GM19452 (cell line): Measurements from ENCODE around the gene CDK9.

Experiments used
- ATAC-seq: cut with Tn5 transposase; IDR thresholded peaks from one replicate; pipeline ENCODE4 v1.9.1; 2021; ENCODE audit not compliant: unreplicated experiment

The CDK9 gene

DNA sequence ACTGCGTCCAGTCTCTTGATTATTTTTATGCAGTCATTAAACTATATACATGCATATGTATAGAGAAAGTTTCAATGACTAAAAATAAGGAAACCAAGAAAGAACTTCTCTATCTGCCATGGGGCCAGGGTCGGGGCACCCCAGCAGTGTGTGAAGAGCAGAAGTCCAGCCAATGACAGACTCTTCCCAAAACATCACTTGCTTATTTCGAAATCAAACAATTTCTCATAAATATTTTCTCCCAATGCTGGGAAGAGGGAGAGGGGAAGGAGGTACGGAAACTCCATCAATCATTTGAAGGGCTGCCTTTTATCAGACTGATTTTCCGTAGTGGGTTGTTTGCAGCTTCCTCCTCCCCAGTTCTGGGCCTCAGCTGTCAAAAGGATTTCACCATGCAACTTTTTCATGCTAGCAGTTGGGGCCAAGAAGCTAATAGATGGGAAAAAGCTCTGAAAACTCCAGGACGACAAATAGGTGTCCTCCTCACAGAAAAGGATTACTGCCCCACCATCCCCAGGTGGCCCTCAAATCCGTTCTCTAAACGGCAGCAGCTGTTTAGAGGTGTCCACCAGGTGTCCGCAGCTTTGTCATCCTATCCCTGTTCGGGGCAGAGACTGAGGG, 16.2 kb downstream of the CDK9 start:
- ATAC-seq = no peak

DNA sequence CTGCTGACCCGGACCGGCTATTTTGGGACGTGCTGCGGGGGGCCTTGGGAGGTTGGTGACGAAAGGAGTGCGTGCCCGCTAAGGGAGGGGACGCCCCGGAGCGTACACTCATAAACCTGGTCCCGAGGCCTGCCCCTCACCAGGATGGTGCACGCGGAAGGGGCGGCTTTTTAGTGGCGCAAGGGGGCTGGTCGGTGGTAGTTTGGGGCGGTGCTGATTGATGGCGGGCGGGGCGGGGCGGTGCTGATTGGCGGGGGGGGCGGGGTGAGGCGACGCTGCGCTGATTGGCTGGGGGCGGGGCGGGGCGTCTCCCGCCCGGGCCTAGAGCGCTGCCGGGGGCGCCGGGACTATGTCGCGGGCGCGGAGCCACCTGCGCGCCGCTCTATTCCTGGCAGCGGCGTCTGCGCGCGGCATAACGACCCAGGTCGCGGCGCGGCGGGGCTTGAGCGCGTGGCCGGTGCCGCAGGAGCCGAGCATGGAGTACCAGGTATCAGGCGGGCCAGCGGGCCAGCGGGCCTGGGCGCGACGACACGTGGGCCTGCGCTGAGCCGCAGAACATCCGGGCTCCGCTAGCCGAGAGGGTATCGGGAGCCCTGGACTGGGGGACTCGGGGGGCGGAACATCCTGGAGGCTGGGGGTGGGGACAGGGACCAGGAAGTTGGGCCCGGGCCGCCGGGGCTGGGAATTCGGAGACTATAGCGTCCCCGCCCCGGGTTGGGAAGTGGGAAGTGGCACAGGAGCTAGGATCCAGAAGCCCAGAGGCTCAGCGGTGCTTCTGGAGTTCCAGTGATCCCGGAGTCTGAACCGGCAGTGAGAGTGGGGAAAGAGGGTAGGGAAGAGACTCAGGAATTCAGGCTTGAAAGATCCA, 17.0 kb downstream of the CDK9 start, which contains the start of gene FPGS:
TSS of gene FPGS (plus strand) at position 307 of the 868 bp plus-strand sequence. CDS start at position 350, 43 bp downstream.
- ATAC-seq = peak; percentile 73

DNA sequence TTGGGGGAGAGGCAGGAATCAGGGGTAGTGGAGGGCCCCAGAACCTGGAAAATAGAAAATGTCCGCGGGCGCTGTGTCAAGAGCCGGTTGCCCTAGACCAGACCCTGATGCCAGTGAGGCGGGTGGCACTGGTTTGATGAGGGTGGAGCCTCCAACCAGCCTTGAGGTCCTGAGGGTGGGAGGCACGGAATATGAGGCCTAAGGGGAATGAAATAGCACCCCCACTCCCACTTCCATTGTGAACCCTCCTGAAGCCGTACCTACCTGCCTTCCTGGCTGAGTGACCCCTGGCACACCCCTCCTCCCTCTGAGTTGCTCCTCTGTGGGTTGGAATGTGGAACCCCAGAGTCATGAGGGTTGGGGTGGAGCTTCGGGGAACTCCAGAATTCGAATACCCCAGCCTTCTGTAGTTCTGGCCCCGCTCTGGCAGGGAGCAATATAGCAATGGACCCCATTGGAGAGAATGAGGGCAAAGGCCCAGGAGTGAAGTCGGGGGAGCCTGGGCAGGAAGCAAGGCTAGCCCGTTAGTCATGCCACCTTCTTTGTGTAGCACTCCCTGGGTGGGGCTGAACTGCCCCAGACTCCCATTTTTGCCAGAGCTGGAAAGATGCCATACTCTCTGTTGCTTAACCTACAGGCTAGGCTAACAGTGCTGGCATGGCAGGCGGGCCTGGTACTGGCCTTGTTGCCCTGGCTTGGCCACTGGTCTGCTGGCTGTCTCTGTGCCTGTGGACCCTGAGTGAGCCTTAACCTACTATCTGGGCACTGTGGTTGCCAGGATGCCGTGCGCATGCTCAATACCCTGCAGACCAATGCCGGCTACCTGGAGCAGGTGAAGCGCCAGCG, 17.9 kb downstream of the CDK9 start:
- ATAC-seq = no peak

DNA sequence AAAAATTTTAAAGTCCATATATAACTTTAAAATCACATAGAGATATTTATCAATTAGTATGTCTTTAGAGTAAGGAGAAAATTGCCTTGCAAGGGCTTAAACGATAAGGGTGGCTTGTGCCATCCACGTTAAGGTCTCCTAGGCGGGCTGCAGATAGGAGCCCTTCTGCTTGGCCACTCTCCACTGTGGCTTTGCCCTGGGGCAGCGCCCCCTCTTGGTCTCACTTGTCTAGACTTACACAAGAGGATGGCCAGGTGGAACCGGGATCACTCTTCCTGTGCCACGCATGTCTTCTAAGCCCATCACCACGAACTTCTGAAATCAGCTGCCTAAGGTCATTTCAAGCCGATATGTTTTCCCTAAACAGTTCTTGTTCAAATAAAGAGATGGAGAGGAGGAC, 19.8 kb downstream of the CDK9 start:
- no peak for ATAC-seq

DNA sequence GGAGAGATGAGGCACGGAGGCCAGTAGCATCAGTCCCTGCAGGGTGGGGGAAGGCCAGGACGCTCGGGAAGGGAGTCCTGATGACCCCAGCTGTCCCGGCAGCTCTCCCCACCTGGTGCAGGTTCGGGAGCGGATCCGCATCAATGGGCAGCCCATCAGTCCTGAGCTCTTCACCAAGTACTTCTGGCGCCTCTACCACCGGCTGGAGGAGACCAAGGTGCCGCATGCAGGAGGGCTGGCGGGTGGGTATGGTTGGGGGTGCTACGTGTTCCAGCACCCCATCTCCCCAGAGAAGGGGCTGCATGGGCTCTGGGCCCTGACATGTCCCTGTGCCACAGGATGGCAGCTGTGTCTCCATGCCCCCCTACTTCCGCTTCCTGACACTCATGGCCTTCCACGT, 21.0 kb downstream of the CDK9 start:
- no peak for ATAC-seq

DNA sequence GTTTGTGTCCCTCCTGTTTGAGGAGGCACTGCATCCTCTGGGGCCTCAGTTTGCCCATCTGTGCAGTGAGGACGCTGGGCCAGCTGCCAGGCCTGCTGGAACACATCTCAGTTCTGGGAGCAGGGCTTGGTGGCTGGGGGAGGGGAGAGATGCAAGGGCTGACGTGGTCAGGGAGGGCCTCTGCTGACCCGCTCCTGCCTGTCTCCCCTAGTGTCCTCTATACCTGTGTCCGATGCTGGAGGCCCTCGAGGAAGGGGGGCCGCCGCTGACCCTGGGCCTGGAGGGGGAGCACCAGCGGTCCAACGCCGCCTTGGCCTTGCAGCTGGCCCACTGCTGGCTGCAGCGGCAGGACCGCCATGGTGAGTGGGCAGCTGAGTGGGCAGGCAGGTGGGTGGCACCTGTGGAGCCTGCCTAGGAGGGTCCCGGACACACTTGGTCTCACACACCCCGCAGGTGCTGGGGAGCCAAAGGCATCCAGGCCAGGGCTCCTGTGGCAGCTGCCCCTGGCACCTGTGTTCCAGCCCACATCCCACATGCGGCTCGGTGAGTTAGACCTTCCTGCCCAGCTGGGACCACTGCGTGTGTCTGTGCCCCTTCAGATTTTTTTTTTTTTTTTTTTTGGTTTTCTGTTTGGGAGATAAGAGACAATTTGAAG, 22.6 kb downstream of the CDK9 start:
- no peak for ATAC-seq

DNA sequence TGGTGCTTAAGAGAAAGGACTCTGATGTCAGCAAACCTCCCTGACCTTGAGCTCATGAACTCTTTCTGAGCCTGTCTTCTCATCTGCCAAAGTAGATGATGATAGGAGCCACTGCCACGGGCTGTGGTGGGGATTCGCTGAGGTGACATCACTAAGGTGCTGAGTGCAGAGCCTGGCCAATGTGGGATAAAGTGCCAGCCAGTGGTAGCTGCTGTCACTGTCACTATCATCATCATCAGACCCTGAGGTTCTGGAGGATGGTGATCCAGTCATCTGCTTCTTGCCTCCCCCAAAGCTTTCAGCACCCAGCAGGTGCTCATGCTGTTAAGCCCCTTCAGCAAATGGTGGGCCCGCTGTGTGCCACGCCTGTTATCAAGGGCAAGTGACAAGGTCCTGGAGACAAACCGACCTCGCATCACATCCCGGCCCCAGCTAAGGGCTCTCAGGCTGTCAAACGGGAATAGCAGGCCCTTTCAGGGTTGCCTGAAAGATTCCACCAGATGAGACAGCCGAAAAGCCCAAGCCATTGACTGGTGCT, 23.2 kb downstream of the CDK9 start:
- ATAC-seq = no peak

DNA sequence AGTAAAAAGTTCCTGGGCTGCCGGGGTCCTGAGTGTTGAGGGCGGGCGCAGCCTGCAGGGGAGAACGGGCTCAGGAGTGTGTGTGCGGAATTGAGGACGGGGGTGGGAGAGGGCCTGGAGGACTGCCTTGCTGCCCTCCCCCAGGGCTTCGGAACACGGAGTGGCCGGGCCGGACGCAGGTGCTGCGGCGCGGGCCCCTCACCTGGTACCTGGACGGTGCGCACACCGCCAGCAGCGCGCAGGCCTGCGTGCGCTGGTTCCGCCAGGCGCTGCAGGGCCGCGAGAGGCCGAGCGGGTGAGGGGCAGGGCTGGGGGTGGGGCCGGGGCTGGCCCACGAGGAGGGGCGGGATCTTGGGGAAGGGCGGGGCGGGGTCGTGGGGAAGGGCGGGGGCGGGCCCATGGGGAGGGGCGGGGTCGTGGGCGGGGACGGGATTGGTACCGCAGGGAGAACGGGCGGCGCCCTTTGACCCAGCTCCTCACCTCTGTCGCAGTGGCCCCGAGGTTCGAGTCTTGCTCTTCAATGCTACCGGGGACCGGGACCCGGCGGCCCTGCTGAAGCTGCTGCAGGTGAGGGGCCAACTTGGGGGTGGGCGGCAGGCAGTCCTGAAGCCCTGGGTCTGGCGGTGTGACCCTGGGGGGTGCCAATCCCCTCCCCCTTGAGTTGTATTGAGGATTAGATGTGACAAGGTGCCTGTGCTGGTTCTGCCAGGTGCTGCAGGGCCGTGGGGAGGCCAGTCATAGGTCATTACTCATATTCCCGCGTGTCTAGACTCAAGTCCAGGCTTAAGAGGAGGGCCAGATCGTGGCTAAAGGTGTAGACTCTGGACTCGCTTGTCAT, 23.9 kb downstream of the CDK9 start:
- no peak for ATAC-seq

DNA sequence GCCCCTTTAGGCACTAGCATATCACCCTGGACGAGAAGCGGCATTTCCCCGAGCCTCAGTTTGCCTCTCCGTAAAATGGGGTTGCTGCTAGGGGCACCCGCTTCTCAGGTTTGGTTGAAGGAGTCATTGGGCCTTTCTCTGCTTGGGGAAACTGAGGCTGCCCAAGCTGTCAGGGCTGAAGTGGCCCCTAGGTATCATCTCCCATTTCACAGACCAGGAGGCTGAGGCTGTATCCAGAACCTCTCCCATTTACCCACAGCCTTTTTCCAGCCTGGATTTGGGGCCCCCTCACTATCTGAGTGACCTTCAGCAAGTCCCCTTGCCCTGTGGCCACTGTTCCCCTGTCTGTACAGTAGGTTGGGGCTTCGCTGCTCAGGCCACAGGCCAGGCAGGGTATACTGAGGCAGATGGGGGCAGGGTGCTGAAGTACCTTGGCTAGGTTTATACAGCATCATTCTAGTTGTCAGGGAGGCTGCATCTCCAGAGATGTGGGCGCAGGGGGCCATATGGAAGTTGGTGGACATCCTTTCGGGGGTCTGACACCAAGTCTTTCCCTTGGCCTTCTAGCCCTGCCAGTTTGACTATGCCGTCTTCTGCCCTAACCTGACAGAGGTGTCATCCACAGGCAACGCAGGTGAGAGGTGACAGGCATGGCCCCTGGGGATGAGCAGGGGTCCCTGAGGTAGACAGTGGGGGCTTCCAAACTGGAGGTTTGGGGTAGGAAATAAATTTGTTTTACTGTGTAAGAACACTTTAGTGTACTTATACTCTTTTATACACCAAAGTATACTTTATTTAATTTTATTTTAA, 24.7 kb downstream of the CDK9 start:
- ATAC-seq = no peak

DNA sequence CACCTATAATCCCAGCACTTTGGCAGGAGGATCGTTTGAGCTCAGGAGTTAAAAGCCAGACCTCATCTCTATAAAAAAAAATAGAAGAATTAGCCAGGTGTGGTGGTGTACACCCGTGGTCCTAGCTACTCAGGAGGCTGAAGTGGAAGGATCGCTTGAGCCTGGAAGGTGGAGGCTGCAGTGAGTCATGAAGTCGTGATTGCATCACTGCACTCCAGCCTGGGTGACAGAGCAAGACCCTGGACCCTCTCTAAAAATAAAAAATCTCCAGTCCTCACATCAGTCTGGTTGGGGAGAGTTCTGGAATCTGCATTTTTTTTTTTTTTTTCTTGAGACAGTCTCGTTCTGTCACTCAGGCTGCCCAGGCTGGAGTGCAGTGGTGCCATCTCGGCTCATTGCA, 26.2 kb downstream of the CDK9 start:
- no peak for ATAC-seq

DNA sequence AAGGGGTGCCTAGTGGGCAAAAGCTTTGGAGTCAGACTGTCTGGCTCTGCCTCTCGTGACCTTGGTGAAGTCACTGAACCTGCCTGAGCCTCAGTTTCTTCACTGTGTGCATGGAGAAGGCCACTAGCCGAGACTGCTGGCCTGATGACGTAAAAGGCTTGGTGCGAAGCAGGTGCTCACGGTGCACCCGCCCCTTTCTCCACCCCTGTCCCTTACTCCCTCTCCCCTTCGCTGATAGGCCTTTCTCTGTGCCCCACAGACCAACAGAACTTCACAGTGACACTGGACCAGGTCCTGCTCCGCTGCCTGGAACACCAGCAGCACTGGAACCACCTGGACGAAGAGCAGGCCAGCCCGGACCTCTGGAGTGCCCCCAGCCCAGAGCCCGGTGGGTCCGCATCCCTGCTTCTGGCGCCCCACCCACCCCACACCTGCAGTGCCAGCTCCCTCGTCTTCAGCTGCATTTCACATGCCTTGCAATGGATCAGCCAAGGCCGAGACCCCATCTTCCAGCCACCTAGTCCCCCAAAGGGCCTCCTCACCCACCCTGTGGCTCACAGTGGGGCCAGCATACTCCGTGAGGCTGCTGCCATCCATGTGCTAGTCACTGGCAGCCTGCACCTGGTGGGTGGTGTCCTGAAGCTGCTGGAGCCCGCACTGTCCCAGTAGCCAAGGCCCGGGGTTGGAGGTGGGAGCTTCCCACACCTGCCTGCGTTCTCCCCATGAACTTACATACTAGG, 27.3 kb downstream of the CDK9 start:
- no peak for ATAC-seq

DNA sequence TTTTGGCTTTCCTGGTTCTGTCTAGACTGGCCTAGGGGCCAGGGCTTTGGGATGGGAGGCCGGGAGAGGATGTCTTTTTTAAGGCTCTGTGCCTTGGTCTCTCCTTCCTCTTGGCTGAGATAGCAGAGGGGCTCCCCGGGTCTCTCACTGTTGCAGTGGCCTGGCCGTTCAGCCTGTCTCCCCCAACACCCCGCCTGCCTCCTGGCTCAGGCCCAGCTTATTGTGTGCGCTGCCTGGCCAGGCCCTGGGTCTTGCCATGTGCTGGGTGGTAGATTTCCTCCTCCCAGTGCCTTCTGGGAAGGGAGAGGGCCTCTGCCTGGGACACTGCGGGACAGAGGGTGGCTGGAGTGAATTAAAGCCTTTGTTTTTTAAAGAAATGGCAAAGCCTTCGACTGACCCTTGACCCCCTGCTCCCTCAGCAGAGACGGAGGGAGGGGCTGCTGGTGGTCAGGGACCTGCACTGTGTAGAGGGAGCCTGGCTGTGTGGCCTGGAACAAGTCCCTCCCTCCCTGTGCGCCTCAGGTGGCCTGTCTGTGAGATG, 27.9 kb downstream of the CDK9 start:
- no peak for ATAC-seq

DNA sequence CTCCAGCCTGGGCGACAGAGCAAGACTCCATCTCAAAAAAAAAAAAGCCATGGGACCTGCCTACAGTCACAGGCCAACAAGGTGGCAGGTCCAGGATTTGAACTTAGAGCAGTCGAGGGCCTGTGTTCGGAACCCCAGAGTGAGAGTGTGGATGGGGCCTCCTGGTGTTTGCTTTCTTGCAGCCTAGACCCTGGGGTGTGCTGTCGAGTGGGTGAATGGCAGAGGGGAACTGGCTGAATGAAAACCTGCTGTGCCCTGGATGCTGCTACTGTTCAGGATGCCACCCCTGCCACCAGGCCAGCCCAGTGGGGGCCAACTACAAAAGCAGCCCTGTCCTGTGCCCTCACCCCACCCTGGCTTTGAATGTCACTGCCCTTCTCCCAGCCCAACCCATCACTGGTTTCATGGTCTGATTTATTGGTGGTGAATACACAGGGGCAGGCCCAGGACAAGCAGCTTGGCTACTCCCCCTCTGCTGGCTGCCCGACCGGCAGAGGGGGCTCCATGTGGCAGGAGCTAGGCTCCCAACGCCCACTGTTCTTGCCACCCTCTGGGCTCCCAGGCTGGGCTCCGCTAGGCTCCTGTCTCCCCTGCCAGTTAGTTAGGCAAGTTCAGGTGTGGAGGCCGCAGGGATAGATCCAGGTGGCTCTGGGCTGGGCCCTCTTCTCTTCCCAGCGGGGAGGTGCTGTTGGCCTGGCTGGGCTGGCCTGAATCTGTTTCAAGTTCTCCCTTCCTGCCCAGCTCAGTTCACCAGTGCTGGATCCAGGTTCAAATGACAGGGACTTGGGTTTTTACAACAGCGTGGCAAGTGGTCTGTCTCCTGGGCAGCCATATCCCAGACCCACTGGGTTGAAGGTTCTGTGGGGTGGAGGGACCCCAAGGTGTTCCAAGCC, 29.0 kb downstream of the CDK9 start:
- ATAC-seq = no peak

DNA sequence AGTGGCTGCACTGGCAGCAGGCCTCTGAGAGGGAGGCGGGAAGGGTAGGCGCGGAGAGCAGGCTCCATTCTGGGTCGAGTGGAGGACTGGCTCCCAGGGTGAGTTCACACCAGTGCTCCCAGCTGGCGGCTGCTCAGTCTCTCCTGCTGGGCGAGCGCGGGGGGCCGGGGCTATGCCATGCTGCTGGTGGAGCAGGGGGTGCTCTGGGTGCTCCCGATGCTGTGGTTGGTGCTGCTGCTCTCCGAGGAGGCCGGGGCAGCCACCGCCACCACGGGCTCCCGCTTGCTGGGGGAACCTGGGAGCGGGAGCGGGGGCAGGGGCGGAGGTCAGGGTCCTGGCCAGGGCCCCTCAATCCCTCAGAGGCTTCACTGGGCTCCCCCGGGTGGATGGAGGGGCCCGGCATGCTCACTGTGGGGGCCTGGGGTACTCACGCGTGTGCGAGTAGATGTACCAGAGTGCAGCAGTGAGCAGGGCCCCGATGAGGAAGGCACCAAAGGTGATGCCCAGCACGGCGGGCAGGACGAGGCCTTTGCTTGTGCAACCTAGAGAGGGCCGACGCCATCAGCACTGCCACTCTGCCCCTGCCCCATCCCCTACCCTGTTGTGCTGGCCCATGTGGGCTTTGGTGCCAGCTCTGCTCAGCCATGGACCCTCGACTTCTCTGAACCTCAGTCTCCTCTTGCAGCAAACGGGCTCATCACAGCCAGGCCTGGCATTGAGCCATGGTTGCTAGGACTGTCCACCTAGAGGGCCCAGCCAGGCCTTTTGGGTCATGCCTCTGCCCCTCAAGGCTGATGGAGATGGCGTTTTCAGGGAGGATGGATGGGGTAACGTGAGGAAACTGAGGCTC, 29.9 kb downstream of the CDK9 start:
- no peak for ATAC-seq

DNA sequence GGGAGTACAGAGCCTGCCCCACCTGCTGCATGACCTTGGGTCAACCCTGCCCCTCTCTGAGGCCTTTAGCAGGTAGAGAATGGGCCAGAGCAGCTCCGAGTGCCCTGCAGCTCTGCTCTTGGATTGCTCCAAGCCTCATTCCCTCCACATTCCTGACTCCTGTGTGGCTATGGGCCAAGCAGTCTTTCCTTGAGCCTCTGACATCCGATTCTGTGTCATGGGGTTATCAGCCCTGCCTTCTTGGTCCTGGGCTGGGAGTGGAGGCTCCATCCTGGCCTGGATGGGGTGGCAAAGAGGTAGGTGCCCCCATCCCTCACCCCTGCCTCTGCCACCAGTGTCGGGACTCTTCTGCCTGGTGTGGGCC, 30.5 kb downstream of the CDK9 start:
- ATAC-seq = no peak

DNA sequence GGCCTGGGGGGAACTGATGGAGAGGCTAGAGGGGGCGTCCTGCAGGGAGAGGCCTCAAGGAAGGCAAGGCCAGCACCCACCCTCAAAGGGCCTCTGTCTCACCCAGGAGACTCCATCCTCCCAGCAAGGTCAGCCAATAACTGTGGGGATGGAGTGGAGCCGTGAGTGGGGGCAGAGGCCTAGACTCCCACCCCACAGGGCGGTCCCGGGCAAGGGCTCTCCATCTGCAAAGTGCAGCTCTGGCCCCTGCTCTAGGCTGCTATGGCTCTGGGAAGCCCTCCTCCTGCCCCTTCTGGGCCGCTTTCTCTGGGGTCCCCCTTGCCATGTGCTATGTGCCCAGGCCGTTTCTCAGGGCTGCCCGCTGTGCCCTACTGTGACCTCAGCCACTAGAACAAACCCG, 30.9 kb downstream of the CDK9 start:
- ATAC-seq = no peak
